BE2C (cell line): ENCODE measurements around the gene CAMLG.
"Not testable (repeated sequence)": the region's sequence is repeated elsewhere in the genome, so short reads cannot be mapped to it uniquely, and the experiment has no call there.

ENCODE experiments used
- DNase-seq: peaks from one replicate; pipeline ENCODE4 v3.0.0-alpha.2; 2020
- H3K27me3 ChIP-seq: fragments of 250-450 bp; sonication (Bioruptor Pico); 2 replicates; pipeline ENCODE4 v1.5.1; 2020; ENCODE audit warnings: mild to moderate bottlenecking
- H3K36me3 ChIP-seq: fragments of 250-450 bp; sonication (Bioruptor Pico); 2 replicates; pipeline ENCODE4 v1.5.1; 2020; ENCODE audit warnings: mild to moderate bottlenecking
- H3K4me1 ChIP-seq: fragments of 250-450 bp; sonication (Bioruptor Pico); 2 replicates; pipeline ENCODE4 v1.5.1; 2020
- H3K4me3 ChIP-seq: 2 replicates; pipeline ENCODE4 v1.5.1; 2011; ENCODE audit warnings: low read depth, low read length
- H3K9me3 ChIP-seq: fragments of 250-450 bp; sonication (Bioruptor Pico); 2 replicates; pipeline ENCODE4 v1.5.1; 2020
- TF ChIP-seq, protein P1 (sequence below): IDR thresholded peaks from 2 replicates; pipeline ENCODE4 v1.5.1; 2012; ENCODE audit warnings: mild to moderate bottlenecking, low read depth, low read length

CAMLG gene

GRCh38 chr5:134742134-134742533 lies 3.8 kb downstream of the CAMLG start:
- DNase-seq = no peak

DNA sequence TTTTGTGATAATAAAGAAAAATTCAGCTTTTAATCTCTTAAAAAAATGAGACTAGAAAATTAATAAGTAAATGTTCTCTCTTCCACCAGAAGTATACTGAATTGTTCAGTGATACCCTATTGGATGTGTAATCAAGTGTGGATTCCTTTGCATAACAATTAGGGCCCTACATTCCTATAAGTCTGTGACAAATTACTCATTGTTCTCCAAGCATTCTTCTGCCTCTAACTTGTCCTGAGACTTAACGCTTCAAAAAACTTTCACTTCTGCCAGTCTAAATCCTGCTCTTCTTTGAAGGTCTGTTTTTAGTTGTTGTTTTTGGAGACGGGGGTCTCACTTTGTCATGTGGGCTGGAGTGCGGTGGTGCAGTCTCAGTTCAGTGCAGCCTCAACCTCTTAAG lies 11.1 kb downstream of the CAMLG start:
- Histone ChIP-seq H3K36me3 (peaks cover 10% of the 10 kb centered on the region; the same call in 1 of the 2 replicates), H3K9me3 (no peaks in the 10 kb centered on the region), H3K4me3 (no peak overlapping the region), H3K27me3 (no peaks in the 10 kb centered on the region), H3K4me1 (no peaks in the 10 kb centered on the region)
- no peak for DNase-seq
- TF ChIP-seq, protein P1, sequence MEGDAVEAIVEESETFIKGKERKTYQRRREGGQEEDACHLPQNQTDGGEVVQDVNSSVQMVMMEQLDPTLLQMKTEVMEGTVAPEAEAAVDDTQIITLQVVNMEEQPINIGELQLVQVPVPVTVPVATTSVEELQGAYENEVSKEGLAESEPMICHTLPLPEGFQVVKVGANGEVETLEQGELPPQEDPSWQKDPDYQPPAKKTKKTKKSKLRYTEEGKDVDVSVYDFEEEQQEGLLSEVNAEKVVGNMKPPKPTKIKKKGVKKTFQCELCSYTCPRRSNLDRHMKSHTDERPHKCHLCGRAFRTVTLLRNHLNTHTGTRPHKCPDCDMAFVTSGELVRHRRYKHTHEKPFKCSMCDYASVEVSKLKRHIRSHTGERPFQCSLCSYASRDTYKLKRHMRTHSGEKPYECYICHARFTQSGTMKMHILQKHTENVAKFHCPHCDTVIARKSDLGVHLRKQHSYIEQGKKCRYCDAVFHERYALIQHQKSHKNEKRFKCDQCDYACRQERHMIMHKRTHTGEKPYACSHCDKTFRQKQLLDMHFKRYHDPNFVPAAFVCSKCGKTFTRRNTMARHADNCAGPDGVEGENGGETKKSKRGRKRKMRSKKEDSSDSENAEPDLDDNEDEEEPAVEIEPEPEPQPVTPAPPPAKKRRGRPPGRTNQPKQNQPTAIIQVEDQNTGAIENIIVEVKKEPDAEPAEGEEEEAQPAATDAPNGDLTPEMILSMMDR = no peak

More at GRCh38 chr5:134742134-134742533, 3.8 kb downstream of the CAMLG start:
- Histone ChIP-seq H3K9me3 (no peaks in the 10 kb centered on the region), H3K4me3 (no peak overlapping the region), H3K4me1 (no peaks in the 10 kb centered on the region), H3K27me3 (no peaks in the 10 kb centered on the region), H3K36me3 (peaks cover 19% of the 10 kb centered on the region)
- TF ChIP-seq, protein P1 = no peak

- TF ChIP-seq, protein P1 = no peak
- DNase-seq = no peak
- Histone ChIP-seq H3K9me3 (no peaks in the 10 kb centered on the region), H3K4me1 (peaks cover 4% of the 10 kb centered on the region), H3K27me3 (no peaks in the 10 kb centered on the region), H3K4me3 (peak overlapping the region; percentile 100), H3K36me3 (no peaks in the 10 kb centered on the region)
These were observed 19.8 kb downstream of the CAMLG start for GRCh38 chr5:134758176-134758503.

DNA sequence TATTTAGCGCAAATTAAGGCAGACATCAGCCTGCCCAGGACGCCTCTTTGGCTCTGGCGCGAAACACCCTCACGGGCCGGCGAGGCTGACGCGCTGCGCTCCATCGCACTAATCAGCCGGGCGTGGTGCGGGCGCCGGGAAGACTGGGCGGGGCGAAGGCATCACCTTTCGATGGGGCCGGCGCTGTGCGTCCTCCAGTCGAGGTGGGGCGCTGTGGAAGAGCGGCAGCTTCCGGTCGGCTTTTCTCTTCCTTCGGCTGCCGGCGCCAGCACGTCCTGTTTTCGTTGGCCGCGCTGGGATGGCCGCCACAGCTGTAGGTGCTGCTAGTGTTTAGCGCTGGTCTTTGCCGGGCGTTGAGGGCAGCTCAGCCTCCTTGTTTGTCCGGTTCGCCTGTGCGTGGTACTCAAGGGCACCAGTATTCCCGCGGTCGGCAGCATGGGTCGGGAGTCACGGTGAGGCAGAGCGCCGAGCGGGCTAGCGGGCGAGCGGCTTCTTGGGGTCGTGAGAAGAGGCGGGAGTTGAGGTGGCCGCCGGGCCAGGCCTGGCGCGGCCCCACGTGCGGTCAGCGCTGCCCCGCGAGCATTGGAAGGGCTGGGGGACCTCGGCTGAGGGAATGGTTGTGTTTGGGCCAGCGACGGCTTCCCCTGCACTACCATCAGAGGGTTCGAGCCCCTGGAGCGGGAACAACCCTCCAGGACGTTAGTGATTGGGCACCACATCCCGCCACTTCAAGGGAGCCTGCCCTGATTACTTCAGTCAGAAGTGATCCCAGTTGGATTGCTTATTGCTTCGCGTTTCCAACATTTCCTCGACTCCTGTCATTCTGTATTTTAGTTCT lies 20.4 kb downstream of the CAMLG start, which contains the start of gene DDX46:
DDX46 (plus strand) TSS at position 276 of the 838 bp plus-strand sequence; CDS start at position 436, 160 bp downstream.
- DNase-seq = peak; percentile 97
- H3K4me3 ChIP-seq = peak within 1 kb of the TSS; percentile 100
- TF ChIP-seq, protein P1 = peak; percentile 68

DNA sequence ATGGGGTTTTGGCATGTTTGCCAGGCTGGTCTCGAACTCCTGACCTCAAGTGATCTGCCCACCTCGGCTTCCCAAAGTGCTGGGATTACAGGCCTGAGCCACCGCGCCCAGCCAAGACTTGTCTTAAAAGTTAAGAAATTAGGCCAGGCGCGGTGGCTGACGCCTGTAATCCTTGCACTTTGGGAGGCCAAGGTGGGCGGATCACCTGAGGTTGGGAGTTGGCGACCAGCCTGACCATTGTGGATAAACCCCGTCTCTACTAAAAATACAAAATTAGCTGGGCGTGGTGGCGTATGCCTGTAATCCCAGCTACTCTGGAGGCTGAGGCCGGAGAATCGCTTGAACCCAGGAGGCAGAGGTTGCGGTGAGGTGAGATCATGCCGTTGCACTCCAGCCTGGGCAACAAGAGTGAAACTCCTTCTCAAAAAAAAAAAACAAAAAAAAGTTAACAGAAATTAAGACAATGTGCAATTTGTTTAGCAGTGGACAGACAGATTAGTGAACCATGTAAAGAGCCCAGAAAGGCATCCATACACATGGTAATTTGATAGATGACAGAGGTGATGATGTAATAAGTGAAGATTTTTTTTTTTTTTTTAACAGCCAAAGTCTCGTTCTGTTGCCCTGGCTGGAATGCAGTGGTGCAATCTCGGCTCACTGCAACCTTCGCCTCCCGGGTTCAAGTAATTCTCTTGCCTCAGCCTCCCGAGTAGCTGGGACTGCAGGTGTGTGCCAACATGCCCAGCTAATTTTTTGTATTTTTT lies 29.4 kb downstream of the CAMLG start:
- H3K9me3 ChIP-seq, H3K4me1 ChIP-seq, H3K4me3 ChIP-seq, DNase-seq, H3K27me3 ChIP-seq: not testable (repeated sequence)
- peaks cover 79% of the 10 kb centered on the region for H3K36me3 ChIP-seq

More for the DNA sequence above, 20.4 kb downstream of the CAMLG start, which contains the start of gene DDX46:
- Histone ChIP-seq H3K27me3 (no peaks in the 10 kb centered on the region), H3K36me3 (peaks cover under 1% of the 10 kb centered on the region), H3K4me1 (peaks cover 4% of the 10 kb centered on the region), H3K9me3 (no peaks in the 10 kb centered on the region)

DNA sequence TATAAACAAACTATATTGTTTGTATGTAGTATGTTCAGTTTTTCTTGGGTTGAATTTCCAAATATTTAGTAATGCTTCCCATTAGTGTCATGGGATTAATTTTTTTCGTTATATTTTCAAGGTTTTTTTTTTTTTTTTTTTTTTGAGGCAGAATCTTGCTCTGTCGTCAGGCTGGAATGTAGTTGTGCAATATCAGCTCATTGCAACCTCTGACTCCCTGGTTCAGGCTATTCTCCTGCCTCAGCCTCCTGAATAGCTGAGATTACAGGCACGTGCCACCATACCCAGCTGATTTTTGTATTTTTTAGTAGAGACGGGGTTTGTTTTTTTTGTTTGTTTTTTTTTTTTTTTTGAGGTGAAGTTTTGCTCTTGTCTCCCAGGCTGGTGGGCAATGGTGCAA lies 30.9 kb downstream of the CAMLG start:
- DNase-seq = no peak
- peaks cover 89% of the 10 kb centered on the region for H3K36me3 ChIP-seq

More for the DNA sequence above, 30.9 kb downstream of the CAMLG start:
- H3K27me3 ChIP-seq = no peaks in the 10 kb centered on the region
- no peaks in the 10 kb centered on the region for H3K9me3 ChIP-seq
- no peaks in the 10 kb centered on the region for H3K4me1 ChIP-seq
- H3K4me3 ChIP-seq = no peak overlapping the region
- TF ChIP-seq, protein P1 = no peak
